ENCODE data around the gene ASB5.
"Not testable (repeated sequence)": the region's sequence is repeated elsewhere in the genome, so short reads cannot be mapped to it uniquely, and the experiment has no call there.

ASB5 gene, protein sequence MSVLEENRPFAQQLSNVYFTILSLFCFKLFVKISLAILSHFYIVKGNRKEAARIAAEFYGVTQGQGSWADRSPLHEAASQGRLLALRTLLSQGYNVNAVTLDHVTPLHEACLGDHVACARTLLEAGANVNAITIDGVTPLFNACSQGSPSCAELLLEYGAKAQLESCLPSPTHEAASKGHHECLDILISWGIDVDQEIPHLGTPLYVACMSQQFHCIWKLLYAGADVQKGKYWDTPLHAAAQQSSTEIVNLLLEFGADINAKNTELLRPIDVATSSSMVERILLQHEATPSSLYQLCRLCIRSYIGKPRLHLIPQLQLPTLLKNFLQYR

DNA sequence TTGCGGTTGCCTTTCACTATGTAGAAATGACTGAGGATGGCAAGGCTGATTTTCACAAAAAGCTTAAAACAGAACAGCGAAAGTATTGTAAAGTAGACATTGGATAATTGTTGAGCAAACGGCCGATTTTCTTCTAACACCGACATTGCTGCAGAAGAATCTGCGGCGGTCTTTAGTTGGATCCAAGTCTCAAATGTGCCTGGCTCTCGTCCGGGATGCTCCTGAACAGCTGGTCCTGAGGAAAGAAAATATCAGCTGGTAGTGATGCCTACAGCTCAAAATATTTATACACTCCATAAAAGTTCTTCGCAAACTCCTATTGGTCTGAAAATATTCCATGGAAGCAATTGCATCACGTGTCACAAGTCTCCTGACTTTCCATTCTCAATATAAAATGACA, at the start of gene ASB5:
Gene ASB5, minus strand, starts transcription at position 260 of the 400 bp plus-strand sequence. Its CDS starts 114 bp downstream, at position 146.
- no peak for DNase-seq (ENCODE audit: low read depth)

DNA sequence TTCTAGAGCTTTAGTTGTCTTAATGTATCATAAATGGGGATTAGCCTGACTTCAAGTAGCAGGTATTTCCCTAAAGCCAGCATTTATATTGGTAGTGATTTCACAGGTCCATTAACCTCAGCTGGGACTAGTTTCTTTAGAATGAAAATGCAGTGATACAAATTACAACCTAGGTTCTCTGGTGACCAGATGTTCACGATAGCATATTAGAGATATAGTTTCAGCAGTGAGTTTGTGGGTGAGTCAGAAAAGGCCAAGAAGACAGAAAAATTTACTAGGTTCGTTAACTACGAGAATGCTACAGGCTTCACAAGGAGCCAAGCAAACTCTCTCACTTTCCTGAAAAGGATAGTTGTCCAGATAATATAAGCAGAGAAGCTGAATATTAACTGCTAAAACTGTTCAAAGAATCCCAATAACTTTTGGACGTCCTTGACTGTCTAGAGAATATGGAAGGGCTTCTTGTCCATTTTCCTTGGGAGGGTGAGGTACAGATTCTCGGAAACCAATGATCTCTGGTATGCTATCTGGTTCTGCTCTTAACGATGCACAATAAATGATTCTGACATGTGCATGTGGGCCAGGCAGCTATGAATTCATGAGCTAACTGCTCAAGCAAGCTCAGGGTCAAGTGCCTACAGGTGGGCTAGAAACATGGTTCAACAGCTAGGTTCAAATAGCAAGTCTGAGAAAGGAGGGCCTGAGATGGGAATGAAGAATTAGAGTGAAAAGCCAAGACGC, 44.7 kb upstream of the ASB5 start:
- no peak for DNase-seq (ENCODE audit: low read depth)

DNA sequence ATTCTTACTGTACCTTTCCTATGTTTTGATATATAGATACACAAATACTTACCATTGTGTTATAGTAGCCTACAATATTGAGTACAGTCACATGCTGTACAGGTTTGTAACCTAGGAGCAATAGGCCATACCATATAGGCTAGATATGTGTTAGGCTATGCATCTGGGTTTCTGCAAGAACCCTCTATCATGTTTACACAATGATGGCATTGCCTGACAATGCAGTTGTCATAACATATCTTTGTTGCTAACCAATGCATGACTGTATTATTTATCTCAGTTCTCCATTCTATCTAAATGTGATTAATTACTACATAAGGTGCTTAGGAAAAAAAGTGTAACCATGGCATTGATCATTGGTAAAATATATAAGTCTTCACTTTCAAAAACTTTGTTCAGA, 40.8 kb upstream of the ASB5 start:
- no peak for DNase-seq (ENCODE audit: low read depth)

DNA sequence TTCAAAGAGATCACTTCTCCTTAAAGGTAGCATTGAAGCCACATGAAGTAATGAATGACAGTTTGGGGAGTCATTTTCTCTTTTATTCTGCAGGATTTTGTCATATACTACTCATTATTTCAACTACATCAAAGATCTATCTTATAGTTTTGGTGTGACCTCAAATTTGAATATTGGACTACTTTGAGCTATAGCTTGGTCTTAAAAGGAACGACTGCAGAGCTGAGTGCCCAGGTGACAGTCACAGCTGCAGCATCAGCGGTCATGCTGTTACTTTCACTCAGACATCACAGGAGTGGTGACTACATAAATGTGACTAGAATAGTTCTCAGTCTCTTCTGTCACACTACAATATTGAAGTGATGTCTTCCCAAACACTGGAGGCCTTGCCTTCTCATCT, 40.0 kb upstream of the ASB5 start:
- no peak for DNase-seq (ENCODE audit: low read depth)

DNA sequence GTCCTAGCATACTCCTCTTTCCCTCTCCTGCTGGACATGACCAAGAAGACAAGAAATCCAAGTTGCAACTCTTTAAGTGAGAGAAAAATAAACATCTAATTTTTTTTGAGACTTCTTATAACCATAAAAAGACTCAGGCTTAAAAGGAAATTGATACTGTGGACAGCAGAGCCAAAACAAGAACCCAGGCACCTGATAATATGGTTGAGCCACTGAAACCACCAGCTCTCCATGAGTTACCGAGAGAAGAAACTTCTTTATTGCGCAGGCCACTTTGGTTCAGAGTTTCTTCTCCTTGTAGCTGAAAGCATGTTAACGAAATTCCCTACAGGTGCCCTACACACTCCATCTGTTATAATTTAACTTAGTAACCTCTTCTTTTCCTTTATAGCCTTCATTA, 39.4 kb upstream of the ASB5 start:
- DNase-seq (ENCODE audit: low read depth) = no peak

DNA sequence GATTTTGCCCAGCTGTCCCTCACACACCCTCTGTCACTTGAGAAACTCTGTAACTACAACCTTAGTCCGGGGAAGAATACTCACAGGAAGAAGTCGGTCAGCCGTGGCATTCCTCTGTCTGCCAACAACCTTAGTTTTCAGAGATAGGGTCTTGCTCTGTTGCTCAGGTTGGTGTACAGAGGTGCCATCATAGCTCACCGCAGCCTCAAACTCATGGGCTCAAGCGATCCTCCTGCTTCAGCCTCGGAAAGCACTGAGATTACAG, 38.6 kb upstream of the ASB5 start:
- no peak for DNase-seq (ENCODE audit: low read depth)

DNA sequence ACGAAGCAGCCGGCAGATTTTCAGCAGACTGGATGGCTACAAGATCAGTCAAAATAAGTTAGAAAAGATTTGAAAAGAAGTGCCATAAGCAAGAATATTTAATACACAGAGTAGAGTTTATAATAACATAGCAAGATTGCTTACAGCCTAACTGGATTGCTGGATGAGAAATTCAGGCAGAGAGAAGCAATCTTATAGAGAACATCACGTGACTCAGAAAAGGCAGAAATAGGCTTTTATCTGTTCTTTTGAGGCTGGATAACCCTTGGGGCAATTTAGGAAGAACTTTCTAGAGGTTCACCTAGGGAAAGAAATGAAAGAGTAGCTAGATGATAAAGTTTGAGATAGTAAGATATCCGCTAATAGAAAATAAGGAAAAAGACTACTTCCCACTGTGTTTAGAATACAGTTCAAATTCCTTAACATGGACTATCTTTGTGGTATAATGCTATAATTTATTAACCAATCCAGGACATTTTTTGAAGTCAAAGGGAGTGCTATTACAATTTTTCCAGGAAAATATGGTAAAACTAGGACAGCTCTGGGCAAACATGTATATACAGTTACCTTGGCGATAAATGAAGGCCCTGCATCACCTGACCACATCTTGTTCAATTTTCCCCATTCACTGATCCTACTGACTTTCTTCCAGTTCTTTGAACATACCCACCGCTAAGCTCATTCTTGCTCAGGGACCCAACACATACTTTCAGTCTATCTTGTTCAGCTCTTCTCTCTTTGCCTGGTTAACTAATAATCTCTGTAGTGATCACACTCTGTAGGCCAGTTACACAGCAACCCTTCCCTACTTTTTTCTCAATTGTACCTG, 38.0 kb upstream of the ASB5 start:
- DNase-seq (ENCODE audit: low read depth) = no peak

DNA sequence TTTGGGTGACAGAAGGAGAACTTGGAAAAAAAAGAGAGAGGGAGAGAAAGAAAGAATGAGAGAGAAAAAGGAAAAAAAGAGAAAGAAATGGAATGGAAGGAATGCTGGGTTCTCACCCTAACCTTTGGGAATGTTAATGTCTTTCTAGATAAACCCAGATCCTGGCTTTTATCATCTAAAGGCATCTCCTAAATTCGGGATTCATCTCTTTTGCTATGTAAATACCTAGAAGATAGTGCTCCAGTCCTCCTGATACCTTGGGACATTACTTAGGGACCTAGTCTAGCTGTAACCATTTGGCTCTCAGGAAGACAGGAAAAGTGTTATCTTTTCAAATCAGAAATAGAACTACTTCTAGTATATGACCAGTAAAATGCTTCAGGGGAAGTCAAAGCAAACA, 34.9 kb upstream of the ASB5 start:
- DNase-seq (ENCODE audit: low read depth) = no peak

DNA sequence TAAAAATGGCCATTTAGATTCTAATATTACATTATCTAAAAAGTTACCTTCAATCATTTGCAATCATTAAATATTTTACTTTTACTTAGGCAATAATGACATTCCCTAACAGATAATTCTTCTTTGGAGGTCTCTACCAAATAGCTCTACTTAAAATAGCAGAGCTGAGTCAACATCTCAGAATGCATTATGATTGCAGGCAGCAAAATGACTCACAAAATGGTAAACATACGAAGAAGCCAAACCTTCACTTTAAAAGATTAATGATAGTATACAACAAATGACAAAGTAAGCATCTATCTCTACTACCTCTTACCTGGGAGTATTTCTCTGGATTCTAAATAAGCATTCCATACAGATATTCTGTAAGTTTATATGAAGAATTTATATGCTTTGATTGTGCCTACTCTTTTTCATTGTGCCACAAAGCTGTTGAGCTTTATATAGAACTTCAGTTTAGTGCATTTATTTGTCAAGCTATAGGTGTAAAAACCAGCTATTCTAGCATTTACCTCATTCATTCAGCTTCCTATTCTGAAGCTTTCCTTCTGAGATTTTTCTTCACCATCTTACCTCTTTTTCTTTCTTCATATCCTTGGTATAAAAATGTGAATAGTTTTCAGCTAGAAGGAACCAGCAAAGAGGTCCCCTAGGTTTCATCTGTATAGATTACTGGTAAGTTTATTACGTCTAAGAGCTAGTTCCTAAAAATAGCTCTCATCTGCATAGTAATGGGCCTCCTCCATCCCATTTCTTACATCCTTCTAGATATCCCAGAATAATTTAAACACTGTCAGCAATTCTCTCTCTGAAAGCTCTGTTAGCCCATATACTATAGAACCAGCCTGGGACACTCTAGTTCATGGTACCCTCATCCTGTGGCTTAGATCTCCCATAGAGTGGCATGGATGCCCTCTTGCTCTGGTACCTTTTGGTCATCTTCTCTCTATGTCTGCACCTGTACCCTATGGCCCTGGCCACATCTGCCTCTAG, 33.6 kb upstream of the ASB5 start:
- DNase-seq (ENCODE audit: low read depth) = no peak

DNA sequence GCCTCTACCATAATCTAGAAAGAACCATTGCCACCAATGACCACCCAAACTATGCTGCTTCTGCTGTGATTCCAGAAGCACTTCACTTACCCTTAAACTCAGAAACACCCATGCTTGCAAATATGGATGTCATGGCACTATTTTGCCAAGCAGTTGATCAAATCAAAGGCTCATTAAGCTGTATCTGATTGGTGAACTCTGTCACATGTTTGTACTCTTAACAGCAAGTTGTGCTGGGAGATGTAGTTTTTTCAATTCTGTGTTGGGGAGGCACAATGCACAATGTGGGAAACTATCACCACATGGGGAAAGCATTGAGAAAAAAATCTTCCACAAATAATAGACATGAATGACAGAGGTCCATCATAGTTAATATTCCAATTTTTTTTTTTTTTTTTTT, 31.5 kb upstream of the ASB5 start:
- no peak for DNase-seq (ENCODE audit: low read depth)

DNA sequence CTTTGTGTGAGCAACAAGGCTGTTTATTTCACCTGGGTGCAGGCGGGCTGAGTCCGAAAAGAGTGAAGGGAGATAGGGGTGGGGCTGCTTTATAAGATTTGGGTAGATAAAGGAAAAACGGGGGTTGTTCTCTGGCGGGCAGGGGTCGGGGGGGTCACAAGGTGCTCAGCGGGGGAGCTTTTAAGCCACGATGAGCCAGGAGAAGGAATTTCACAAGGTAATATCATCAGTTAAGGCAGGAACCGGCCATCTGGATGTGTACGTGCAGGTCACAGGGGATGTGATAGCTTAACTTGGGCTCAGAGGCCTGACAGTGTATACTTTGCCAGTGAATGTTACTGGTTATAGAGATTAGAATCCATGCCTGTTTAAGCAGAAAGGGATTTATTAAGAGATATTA, 31.0 kb upstream of the ASB5 start:
- DNase-seq (ENCODE audit: low read depth) = no peak

DNA sequence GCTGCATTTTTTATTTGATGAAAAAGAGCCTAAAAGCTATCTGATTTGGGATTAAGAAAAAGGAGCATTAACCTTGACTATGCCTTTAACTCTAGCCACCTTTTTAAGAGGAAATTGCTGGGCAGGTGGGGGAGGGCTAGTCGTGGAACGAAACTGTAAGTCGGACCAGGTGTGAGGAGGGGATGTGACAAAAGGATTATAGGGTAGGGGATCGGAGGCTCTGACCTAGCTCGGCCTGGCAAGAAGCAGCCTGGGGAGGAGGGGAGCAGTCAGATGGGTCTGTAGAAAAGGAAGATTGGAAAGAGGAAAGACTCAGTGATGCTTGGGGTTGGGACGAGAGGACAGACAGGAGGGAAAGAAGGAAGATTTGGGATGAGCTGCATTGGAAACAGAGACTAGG, 29.6 kb upstream of the ASB5 start:
- DNase-seq (ENCODE audit: low read depth) = no peak

DNA sequence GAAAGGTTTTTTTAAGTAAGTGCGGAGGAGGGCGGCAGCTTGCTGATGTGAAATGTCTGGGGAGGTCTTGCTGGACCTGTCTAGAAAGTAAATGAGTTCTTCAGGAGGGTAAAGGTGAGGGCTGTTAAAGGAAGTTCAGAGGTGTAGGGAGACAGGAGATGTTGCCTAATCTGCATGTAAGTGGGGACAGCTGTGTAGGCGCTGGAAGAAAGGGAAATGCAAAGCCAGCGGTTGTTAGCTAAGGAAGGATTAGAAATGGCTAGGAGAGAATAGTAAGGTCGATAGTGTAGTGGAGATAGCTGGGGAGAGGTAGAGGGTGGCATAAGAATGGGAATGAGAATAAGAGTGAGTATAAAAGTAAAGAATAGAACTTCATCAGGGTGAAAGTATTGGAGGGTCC, 26.9 kb upstream of the ASB5 start:
- DNase-seq (ENCODE audit: low read depth) = not testable (repeated sequence)

DNA sequence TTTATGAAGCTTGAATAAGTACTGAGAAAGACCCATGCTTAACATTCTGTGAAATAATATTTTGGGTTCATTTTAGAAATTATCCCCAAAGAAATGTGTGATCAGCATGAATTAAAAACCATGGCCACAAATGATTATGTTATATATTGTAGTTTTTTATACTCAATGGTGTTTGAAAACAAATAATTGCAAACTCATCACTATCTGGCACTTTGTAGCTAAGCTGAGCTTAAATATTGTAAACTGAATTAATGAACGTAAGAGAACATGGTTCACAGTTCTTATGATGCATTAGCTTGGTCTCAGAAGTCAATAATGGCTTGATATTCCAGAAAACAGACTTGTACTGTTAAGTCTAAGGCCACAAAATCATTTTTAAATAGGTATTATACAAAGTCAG, 24.6 kb upstream of the ASB5 start:
- no peak for DNase-seq (ENCODE audit: low read depth)

DNA sequence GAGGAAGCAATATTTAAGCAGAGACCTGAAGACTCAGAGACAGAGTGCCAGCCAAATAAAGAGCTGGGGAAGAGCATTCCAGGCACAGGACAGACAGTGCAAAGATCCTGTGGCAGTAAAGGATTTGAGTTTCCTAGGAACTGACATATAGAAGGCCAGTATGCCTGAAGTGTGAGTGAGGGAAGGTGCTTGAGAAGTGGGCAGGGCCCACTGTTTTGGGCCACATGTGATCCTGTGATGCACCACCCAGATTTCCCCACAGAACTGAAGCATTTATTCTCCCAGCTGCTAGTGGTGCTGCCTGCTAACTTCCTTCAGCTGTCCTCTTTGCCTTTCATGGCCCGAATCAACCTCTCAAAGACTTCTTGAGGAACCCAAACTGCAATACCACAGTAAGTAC, 23.9 kb upstream of the ASB5 start:
- no peak for DNase-seq (ENCODE audit: low read depth)

DNA sequence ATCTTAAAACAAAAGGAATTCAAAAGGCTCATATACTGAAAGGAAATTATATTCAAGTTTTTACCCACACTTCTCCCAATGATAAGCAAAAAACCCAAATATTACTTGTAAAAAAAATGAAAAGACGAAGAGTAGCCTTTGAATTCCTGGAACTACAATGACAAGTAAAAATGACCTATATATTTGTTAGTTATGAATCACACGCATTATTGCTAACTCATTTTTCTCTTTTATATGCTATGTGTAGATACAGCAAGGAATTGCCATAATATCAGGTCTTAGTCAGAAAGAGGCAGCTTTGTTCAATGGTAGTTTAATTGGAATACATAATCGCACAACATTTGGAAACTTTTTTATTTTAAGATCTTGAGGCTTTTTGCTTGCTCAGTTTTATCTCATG, 22.7 kb upstream of the ASB5 start:
- DNase-seq (ENCODE audit: low read depth) = no peak

DNA sequence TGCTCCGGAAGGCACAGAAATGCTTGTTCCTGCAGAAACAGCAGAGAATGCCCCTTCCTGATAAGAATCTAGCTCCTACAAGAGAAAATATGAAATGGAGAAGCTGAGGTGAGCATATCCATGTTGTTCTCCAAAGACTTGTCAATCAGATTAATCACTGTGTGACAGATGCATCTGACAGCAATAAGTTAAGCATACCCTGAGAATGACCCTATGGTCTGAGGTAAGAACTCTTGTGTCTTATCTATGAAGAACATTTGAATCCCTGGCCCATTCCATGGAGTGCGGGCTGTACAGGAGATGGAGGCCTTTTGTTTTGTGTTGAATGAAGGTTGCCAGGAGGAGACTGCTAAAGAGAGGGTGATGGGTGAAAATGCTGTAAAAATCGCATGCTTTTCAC, 21.5 kb upstream of the ASB5 start:
- DNase-seq (ENCODE audit: low read depth) = no peak

DNA sequence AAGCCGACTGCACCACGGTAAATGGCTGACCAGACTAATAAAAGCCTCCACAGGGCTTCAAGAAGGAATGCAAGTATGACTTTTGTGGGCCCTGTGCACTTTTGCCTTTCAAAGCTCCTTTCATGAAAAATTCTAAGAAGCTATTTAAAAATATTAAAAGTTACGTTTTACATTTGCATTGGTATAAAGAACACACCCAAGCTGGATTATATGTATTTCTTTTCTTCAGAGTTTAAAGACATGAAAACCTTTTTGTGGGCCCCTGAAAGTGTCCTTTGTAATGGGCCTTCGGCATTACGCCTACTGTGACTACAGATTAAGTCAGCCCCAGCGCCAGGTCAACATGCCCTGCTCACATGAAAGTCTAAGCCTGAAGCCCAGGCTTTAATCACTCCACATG, 20.5 kb upstream of the ASB5 start:
- DNase-seq (ENCODE audit: low read depth) = no peak

DNA sequence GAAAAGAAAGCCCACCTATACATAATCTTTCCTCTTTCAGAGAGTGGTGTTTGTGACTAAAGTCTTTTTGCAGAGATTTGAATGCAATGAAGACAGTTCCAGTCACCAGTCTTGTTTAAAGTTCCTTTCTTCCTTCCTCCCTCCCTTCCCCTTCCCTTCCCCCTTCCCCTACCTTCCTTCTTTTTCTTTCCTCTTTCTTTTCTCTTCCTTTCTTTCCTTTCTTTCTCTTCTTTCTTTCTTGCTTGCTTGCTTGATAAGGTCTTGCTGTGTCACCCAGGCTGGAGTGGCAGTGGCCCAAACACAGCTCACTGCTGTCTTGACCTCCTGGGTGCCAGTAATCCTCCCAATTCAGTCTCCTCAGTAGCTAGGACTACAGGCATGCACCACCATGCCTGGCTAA, 19.0 kb upstream of the ASB5 start:
- no peak for DNase-seq (ENCODE audit: low read depth)

DNA sequence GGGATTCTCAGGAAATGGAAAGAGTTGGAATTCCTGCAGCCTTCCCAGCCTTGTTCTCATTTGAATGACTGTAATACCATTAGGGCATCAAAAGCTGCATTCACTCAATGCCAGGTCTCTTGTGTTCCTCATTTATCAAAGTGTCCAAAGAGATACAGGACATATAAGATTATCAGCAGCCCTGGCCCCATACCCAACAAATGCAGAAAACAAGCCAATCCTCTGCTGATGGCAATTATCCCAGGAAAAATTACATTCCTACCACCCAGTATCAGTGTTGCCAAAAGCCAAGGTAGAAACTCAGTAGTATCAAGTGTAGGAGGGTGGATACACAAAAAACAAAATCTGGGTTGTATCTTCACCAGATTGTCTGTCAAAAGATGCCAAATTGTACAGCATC, 18.5 kb upstream of the ASB5 start:
- no peak for DNase-seq (ENCODE audit: low read depth)

DNA sequence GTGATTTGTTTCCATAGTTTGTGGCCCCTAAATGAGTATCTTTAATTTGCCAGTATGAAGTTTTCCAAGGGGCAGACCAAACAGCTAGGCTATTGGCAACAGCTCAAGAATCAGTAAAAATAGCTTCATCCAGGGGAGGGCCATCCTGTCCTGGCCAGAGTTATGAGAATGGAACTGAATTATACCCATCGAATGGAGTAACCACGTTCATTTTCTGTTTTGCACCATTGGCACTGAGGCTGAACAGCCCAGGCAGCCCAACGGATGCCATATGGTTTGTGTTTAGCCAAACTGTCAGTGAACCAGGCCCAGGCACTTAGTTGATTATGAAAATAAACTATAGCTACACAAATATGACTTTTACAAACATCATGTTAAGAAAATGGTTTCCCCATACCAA, 17.7 kb upstream of the ASB5 start:
- DNase-seq (ENCODE audit: low read depth) = no peak

DNA sequence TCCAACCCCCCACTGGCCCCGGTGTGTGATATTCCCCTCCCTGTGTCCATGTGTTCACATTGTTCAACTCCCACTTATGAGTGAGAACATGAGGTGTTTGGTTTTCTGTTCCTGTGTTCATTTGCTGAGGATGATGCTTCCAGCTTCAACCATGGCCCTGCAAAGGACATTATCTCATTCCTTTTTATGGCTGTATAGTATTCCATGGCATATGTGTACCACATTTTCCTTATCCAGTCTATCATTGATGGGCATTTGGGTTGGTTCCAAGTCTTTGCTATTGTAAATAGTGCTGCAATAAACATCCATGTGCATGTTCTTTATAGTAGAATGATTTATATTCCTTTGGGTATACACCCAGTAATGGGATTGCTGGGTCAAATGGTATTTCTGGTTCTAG, 10.5 kb upstream of the ASB5 start:
- DNase-seq (ENCODE audit: low read depth) = not testable (repeated sequence)

Data from stromal cell of bone marrow (primary cell).